Middle frontal gyrus (tissue), 1 donor: ENCODE results near the gene TOB1.

Source experiments
- DNase-seq: peaks from one replicate; pipeline ENCODE4 v3.0.0-alpha.2; 2015; ENCODE audit warnings: low spot score; ENCODE audit errors: extremely low spot score

The TOB1 gene, protein sequence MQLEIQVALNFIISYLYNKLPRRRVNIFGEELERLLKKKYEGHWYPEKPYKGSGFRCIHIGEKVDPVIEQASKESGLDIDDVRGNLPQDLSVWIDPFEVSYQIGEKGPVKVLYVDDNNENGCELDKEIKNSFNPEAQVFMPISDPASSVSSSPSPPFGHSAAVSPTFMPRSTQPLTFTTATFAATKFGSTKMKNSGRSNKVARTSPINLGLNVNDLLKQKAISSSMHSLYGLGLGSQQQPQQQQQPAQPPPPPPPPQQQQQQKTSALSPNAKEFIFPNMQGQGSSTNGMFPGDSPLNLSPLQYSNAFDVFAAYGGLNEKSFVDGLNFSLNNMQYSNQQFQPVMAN

DNA sequence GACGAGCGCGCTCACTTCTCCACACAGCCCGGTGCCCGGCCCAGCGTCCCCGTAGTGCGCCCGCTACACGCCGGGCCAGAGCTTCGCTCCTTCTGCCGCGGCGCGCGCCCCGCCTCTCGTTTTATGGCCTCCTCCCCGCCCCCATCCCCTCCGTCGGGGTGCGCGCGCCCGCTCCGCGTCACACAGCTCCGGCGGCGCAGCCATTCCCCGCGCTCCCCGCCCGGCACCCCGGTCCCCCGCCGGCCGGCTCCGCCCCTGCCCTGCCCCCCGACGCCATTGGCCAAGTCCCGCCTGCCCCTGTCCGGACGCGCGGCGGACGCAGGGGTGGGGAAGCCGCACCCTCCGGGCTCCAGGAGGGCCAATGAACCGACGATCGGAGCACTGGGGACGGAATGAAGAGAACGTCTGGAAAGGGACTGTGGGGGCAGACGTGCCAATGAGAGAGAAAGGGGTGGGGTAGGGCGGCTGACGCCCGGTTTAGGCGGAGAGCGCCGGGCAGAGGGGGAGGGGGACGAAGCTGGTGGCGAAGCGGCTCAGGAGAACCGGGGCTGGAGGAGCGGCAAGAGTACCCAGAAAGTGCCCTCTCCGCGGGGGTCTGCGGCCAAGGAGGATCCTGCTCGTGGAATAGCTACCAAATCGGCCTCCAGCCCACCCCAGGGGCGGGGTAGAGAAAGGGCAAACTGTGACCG, at the start of gene TOB1:
Gene TOB1, minus strand, starts transcription at position 94 of the 689 bp plus-strand sequence. CDS start 2,337 bp downstream, outside the sequence.
- DNase-seq, result peak; percentile 95

DNA sequence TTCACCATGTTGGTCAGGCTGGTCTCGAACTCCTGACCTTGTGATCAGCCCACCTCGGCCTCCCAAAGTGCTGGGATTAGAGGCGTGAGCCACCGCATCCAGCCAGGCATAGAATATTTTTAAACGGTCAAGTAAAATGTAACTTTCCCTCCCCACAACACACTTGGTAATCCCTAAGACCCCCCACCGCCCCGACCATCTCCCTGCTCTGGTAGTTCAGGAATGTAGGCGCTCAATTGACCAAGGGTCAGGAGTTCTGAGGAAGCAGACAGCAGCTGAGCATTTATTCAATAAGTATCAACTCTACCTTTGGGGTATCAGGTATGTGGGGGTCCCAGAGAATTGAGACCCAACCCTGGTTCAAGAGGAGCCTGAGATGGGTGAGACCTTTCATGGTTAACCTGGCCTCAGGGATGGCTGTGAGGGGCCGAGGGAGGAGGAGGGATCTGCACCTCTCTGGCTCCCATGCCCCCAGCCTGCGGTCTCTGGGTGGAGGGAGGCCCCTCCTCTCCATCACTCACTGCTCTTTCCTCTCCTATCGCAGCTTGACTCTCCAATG, 48.4 kb upstream of the TOB1 start:
- no peak for DNase-seq

DNA sequence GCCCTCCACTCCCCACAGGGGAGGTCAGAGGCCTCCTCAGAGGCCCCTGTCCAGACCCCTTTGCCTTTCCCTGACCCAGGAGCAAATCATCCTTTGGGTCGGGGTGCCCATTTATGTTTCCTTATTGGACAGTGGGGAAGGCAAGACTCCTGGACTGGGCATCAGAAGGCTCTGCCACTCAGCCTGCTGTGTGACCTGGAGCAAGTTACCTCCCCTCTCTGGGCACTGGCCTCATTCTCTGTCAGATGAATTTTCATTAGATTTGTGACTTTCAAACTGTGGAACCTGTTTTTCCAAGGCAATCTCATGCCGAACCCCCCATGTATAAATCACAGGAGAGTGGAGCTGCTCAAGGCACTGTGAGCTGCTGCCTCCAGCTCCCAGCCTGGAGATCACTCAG, 47.0 kb upstream of the TOB1 start:
- no peak for DNase-seq

DNA sequence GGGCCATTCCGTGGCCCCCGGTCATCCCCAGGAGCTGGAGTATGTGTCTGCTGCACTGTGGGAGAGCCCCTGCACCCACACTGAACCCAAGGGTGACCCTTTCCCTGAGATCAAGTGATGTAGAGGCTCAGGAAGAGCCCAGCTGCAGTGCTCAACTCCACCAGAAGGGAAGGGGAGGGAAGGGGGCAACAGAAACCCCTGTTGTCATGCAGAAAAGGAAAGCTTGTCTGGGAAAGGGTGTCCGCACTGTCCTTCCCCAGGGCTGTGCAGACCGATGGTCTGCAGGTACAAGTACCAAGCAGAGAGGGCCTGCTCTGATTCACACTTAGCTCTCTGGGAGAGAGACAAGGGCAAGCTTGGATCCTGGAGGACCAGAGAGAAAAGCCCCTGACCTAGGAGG, 45.7 kb upstream of the TOB1 start:
- DNase-seq, result no peak

DNA sequence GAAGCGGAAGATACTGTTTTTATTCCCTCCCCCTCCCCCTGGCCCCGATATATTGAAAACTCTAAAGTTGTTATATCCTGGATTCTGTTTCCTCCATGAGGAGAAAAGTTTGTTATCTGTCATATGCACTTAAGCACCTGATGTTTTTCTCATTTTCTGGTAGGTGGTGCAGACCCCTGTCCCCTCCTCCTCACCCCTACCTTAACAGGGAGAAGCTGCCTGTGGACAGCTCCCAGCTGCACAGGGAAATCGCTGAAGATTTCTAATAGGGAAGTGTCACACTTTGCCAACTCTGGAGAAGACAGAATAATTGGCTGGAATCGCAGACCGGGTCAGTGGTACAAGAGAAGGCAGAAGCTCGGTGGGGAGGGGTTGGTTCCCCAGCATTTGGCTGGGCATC, 45.3 kb upstream of the TOB1 start:
- DNase-seq, result no peak

DNA sequence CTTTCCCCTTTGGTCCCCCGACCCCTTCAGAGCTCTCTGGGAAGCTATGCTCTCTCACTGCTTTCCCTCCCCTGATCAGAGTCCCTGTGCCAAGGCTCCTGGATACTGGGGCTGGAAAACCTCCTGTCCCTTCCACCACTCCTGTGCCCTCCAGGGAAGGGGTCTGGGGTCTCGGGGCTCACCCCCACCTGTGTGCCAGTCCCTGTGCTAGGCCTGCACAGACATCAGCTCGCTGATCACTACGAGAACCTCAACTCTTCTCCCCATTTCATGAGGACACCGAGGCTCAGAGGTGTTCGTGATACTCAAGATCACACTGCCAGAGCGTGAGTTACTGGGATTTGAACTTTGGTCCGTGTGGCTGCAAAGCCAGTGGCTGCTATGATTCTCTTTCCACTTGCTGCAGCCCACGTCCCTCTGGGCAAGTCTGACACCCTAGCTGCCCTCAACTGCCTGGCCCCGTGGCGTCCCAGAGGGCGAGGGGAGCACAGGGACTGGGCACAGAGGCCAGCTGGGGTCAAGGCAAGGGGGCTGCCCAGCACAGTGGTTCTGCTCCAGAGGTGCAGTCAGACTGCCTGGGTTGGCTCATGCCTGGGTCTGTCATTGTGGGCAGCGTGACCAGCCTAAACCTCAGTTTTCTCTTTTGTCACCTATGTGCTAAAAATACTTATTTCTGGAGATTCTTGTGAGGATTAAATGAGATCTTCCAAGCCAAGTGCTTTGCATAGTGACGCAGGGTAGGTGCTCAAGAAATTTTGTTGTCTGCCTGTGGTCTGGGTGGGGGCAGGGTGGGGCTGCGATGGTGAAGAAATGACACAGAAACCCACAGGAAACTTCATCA, 43.8 kb upstream of the TOB1 start:
- DNase-seq, result no peak

DNA sequence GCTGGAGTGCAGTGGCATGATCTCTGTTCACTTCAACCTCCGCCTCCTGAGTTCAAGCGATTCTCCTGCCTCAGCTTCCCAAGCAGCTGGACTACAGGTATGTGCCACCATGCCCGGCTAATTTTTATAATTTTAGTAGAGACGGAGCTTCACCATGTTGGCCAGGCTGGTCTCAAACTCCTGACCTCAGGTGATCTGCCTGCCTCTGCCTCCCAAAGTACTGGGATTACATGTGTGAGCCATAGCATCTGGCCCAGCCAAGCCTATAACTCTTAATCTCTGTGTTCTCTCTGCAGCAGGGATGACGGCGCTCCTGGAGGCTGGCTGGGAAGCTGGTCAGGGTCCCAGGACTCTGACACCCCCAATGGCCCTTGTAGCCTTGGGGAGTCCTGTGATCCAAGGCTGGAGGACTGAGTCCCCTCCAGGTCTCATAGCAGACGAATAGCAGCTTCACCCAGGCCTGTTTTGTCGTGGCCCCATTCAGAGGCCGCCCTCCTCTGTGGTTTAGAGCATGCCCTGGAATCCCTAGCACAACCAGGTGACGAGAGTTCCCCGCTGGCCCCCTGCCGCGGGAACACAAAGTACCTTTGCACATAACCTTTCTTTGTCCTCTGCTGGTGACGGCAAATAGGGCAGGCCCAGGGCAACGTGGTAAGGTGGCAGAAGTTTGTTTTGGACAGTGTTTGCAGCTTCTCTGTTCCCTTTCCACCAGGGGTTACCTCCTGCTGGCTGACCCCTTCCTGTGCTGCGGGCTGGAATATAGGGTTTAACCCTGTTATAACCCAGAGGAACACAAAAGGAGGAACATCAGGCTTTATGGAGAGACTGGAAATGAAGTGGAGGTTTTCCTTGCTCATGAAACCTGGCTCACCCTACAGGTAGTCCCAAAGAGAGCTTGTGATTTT, 43.0 kb upstream of the TOB1 start:
- DNase-seq, result no peak

DNA sequence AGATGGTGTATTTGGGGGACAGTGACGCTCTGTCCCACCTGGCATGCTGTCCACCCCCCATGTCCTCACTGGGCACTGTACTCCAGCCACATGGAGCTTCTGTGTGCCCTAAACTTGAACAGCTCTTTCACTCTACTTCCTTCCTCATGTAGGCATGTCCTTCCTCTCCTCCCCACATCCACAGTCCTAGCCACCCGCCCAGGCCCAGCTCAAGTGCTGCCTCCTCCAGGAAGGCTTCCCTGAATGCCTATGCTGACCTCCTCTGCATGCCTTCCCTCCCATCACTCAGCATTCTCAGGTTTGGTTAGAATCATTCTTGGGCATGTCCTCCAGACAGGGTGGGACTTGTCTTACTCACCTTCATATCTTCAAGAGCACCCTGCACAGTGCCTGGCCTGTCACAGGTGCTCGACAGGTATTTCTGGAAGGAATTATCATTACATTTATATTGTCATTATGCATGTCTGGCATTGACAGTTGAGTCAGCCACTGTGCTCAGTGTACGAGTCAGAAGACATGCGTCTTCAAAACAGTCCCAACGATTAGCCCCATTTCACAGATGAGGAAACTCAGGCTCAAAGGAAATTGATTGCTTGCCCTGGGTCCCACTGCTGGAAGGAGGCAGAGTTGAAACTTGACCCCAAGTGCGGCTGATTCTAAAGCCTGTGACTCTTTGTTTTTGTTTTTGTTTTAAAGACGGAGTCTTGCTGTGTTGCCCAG, 42.1 kb upstream of the TOB1 start:
- no peak for DNase-seq

DNA sequence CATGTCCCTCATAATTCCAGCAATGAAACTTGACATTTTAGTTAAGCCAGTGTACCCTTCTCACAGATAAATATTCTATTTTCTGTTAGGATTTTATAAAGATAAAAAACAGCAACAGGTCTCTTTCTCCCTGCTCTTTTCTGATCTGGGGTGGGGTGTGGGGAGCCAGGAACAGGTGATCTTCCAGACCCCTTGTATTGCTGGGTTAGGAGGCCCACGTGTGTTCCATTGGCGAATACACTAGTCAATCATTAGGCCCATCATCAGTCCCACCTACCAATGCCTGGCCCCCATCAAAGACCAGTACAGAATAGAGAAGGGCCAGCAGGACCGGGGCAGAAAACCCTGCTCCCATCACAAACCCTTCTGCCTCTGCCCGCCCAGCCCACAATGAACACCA, 40.3 kb upstream of the TOB1 start:
- DNase-seq, result no peak

DNA sequence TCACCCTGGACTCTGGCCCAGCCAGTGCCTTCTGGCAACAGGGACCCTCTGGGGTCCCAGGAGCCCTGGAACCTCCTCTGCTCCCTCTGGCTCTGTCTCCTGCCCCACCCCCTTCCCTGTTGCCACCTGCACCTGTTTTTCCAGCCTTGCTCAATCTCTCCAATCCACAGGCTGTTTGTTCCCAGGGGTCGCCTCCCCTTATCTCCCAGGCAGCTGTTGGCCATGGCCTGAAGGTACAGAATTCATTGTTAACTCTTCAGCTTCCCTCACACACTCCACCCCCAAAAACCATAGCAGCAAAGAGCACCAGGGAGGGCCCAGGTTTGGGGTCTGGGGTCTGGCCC, 39.3 kb upstream of the TOB1 start:
- no peak for DNase-seq

DNA sequence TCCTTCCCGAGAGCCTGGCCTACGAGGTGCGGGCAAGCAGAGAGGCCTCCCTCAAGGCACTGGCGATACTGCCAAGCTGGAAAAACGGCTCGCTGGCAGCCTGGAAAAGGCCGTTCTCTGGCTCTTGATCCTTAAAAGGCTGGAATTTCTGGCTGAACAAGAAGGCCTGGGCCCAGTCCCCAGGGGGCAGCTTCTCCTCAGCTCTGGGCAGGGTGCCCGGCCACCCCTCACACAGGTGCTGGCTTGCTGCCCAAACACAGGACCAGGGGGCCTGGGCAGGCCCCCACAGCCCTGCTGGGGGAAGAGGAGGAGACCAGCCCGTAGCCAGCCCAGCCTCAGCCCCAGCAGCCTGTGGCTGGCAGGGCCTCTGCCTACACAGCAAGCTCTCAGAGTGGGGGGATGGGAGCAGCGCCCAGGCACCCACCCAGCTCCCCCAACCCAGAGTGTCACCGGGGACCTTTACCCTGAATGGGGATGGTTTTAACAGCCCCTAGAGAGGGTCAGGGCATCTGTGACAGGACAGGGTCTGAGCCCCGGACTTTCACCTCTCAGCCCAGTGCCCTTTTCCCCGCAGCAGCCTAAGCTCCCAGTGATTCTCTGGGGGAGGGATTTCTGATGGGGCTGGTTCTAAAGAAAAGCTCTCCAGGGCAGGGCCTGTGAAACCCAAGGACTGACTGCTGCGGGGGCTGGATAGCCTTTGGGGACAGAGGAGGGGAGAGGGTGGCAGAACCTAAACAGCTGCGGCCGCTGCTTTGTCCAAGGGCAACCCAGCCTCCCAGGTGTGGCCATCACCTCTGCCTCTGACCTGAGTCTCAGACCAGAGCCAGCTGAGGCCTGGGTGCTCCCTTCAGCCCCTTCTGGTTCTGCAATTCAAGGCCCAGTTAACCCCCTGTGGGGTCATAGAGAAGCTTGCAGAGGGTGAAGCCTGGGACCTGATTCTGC, 38.6 kb upstream of the TOB1 start:
- no peak for DNase-seq

DNA sequence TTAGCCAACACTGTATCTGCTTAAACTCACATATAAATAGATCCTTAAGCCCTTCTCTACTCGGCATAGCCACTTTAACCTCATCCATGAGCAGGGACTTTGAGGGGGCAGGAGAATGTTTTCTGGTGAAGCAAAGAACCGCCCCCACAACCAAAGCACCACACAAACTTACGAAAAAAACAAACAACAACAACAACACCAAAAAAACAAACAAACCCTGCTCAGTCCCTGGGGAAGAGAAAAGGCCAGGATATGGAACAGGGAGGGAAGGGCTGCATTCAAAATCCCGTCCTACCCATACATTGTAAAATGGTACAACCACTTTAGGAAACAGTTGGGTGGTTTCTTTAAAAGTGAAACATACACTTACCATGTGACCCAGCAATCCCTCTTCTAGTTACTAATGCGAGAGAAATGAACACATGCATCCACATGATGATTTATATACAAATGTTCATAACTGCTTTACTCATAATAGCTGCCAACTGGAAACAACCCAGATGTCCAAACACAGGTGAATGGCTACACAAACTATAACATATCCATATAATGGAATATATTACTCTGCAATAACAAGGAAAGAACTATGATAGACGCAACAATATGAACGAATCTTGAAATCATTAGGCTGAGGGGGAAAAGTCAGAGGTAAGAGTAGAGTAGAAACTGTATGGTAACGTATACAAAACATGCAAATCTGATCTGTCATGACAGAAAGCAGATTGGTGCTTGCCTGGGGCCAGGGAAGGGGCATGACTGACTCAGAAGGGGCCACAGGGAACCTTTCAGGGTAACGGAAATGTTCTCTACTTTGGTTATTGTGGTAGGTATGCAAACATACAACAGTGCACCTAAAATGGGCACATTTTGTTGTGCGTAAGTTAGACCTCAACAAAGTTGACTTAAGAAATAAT, 37.7 kb upstream of the TOB1 start:
- no peak for DNase-seq

DNA sequence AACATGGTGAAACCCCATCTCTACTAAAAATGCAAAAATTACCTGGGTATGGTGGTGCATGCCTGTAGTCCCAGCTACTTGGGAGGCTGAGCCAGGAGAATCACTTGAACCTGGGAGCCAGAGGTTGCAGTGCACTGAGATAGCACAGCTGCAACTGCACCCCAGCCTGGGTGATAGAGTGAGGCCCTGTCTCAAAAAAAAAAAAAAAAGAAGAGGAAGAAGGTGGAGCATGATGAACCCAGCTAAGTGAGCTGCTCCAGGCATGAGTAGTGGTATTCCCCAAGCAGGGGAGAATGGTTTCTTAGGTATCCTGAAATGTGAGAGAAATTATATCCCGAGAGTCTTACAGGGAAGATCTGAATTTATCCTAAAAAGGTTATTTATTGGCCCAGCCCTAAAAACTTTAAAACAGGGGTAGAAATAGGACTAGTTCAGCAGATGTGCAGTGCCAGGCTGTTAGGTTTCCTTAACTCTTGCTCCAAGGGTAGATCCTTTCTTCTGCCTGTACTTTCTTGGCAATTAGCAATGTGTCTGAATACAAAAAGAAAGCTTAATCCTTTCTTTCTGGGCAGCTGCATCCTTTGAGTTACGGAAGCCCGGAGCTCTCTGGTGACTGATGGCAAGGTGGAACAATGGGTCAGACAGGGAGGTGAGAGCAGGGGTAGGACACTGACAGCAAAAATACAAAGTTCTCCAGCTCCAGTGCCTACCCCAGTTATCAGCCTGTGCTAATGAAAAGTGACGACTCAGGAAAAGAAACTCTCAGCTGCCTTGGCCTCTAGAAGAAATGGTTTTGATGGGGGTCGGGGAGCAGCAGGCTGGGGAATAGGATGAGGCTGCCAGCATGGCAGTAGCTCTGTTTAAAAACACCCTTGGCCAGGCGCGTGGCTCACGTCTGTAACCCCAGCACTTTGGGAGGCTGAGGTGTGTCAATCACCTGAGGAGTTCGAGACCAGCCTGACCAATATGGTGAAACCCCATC, 36.5 kb upstream of the TOB1 start:
- DNase-seq, result no peak

DNA sequence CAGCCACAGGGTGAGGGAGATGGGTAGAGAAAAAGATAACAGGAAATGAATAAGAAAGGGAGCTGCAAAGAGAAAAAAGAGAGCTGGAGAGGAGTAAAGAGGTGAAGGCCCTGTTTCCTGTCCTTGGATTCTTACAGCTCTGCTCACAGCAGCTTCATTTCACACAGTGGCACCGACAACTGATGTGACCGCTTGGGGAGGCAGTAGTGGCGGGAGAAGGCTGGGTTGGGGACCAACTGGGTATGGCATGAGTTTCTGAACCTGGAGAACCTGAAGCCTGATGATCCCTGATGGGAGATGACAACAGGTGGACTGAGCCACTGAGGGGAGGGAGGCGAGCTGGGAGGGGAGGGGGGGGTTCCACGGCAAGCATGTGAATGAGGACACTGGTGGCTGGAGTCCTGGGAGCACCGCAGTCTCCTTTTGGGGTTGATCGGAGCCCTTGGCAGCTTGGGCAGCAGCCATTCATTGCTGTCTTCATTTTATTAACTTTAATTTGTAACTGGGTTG, 34.3 kb upstream of the TOB1 start:
- no peak for DNase-seq

DNA sequence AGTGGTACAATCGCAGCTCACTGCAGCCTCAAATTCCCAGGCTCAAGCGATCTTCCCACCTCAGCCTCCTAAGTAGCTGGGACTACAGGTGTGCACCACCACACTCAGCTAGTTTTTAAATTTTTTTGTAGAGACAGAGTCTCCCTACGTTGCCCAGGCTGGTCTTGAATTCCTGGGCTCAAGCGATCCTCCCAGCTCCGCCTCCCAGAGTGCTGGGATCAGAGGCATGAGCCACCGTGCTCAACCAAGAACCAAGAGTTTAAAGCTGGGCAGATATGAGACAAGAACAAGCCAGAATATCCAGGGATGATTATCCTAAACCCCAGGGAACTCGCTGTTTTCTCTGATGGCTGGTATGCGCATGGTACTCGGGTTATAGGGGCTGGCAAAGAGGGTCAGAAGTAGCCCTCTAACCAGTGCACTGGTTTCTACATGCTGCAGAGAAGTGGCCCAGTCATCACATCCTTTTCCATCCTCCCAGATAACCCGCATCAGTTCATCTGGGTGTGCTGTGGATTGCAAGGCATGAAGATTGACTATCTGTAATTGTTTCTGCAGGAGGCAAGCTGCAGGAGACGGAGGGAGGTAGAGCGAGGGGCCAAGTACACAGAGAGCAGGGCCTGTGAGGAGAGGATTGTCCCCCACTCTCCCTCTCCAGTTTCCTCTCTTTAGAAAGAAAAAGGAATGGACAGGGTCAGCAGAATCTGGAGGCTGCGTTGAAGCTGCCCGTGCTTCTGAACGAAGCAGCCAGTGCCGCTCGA, 33.6 kb upstream of the TOB1 start:
- DNase-seq, result no peak

DNA sequence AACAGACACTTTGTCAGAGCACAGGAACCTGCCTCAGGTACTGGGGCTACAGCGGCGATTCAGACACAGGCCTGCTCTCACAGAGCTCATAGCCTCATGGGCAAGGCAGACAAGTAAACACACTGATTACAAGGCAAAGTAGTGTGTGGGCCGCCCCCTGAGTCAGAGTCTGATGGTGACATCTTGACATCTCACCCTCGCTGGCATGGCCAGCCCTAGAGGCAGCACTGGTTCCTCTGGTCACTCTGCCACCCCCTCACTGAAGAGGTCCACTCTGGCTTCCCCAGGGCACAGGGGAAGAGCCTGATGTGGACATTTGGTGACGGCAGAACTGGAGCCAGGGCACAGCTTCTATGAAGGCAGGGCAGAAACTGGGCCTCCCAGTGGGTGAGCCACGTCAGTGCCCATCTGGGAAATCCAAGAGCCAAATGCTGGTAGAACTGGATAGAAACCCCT, 32.9 kb upstream of the TOB1 start:
- DNase-seq, result no peak
